KOPT-K1 (cell line): Measurements from ENCODE around the gene LRP1B.

Source experiments
- H3K27ac ChIP-seq: fragments of 200-600 bp; sonication (generic); 2 replicates; pipeline ENCODE4 v1.5.1; 2016; ENCODE audit warnings: antibody characterized with exemption, mild to moderate bottlenecking, low read depth, low read length; ENCODE audit not compliant: poor library complexity, severe bottlenecking
- H3K36me3 ChIP-seq: fragments of 200-600 bp; sonication (generic); 2 replicates; pipeline ENCODE4 v1.5.1; 2017; ENCODE audit warnings: antibody characterized with exemption, mild to moderate bottlenecking, low read length, moderate library complexity; ENCODE audit not compliant: insufficient read depth
- H3K9me3 ChIP-seq: fragments of 200-600 bp; sonication (generic); 2 replicates; pipeline ENCODE4 v1.5.1; 2017; ENCODE audit warnings: antibody characterized with exemption, low read length, mild to moderate bottlenecking; ENCODE audit not compliant: insufficient read depth, poor library complexity, severe bottlenecking

LRP1B gene

GRCh38 chr2:141529659-141530058, 601.2 kb downstream of the LRP1B start:
- Histone ChIP-seq H3K27ac (no peak overlapping the region), H3K36me3 (no peaks in the 10 kb centered on the region), H3K9me3 (peaks cover 4% of the 10 kb centered on the region)

DNA sequence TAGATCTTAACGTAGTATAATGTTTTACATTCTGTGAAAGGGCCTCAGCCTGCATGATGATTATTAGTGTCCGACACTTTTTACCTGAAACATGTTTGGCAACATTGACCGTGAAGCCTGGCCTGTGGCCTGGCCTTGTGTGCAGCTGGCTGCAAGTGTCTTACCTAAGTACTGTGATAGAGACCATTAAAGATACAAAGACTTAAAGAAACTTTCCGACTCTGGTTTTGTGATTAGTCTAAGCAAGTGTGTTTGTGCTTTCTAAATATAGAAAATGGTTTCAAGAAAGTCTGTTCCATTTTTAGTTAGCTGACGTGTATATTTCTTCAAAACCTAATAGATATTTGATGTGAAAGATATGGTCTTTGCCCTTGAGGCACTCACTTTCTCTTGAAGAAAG, 601.8 kb downstream of the LRP1B start:
- no peaks in the 10 kb centered on the region for H3K36me3 ChIP-seq
- H3K9me3 ChIP-seq, result peaks cover 1% of the 10 kb centered on the region
- H3K27ac ChIP-seq, result no peak overlapping the region

DNA sequence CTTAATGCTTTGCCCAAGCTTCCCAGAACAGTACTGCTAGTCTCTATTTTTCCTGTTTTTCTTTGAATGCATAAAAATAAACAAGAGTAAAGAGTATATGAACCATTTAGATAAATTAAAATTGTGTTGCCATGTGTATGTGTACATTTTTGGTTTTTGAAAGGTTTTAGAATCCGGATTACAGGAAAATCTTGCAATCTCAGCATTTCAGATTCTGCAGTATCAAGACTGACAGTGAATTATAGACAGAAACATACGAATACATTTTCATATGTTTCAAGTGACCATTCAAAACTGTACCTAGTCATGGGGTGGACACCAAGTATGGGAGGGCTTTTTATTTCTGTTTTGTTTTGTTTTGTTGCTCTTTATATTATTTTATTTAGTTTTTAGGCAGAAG, 604.1 kb downstream of the LRP1B start:
- no peak overlapping the region for H3K27ac ChIP-seq
- H3K36me3 ChIP-seq, result no peaks in the 10 kb centered on the region
- no peaks in the 10 kb centered on the region for H3K9me3 ChIP-seq

DNA sequence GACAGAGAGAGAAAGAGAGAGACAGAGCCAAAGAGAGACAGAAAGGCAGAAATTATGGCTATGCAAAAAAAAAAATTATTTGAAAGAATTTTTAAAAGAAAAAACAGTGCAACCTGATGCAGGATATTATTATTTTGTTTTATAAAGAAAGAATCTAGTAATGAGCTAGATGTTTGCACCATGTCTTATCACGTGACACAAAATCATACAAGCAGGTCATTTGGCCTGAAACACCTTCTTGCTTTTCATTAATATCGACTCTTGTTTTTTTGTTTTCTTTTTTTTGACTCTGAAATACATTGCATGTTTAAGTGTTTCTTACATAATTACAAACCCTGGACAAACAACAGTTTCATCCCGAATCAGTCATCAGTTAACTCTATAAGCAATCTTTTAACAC, 606.0 kb downstream of the LRP1B start:
- no peak overlapping the region for H3K27ac ChIP-seq
- H3K9me3 ChIP-seq, result no peaks in the 10 kb centered on the region
- no peaks in the 10 kb centered on the region for H3K36me3 ChIP-seq

- Histone ChIP-seq H3K36me3 (no peaks in the 10 kb centered on the region), H3K27ac (no peak overlapping the region), H3K9me3 (no peaks in the 10 kb centered on the region)
Measured at GRCh38 chr2:141523199-141523598, 607.6 kb downstream of the LRP1B start.

- H3K36me3 ChIP-seq, result no peaks in the 10 kb centered on the region
- no peak overlapping the region for H3K27ac ChIP-seq
- H3K9me3 ChIP-seq, result no peaks in the 10 kb centered on the region
Measured at GRCh38 chr2:141522702-141523101, 608.1 kb downstream of the LRP1B start.

GRCh38 chr2:141522048-141522447, 608.8 kb downstream of the LRP1B start:
- no peaks in the 10 kb centered on the region for H3K9me3 ChIP-seq
- no peak overlapping the region for H3K27ac ChIP-seq
- no peaks in the 10 kb centered on the region for H3K36me3 ChIP-seq

GRCh38 chr2:141519906-141520305, 610.9 kb downstream of the LRP1B start:
- Histone ChIP-seq H3K27ac (no peak overlapping the region), H3K36me3 (no peaks in the 10 kb centered on the region), H3K9me3 (no peaks in the 10 kb centered on the region)

DNA sequence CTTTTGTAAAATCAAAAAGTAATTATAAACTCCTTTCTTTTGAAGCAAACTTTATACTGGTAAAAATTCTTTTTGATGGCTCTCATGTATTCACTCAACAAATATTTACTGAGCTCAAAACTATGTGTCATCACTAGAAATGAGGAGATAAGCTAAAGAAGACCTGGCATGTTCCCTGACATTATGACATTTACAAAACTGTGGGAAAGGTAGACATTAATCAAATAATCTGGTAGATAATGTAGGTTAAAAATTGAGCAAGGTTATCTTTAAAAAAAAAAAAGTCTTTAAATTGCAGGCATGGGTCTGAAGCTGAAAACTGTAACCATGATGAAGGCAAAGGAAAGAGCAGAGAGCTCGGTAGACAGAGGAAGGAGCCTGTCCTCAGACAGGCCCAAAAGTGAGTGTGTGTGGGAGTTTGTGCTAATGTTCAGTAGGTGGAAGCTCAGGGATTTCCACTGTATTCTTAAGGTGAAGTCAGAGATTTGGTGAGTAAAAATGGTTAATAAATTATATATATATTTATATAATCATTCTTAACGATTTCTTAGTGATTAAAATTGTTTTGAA, 612.9 kb downstream of the LRP1B start:
- H3K27ac ChIP-seq, result no peak overlapping the region
- H3K9me3 ChIP-seq, result no peaks in the 10 kb centered on the region

DNA sequence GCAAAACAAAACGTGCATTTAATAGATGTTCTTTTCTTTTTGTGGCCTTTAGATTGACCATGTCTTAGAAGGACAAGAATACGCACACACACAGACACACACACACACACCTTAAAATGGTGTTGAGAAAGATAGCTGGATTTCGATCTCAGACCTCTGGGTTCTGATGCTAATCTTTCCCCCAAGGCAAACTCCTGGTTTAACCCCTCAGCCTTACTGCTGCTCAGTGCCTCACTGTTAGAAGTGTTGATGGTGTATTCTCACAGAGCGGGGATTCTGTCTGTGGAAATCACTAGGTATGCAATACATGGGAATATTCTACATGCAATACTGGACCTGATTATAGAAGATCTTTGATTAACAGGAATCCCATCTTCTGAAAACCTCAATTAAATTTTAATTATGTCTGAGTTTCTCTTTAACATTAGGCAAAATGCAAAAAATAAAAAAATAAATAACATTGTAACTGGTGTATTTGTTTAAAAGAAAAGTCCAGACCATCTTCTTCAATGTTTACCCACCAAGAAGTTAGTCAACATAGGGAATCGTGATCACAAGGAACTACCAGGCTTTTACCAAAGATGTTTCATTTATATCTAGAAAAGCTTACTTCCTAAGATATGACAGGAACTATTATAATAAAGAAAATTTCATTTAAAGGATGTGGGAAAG, 613.5 kb downstream of the LRP1B start:
- H3K36me3 ChIP-seq, result no peaks in the 10 kb centered on the region
- H3K27ac ChIP-seq, result no peak overlapping the region
- no peaks in the 10 kb centered on the region for H3K9me3 ChIP-seq

More for the DNA sequence above, 612.9 kb downstream of the LRP1B start:
- no peaks in the 10 kb centered on the region for H3K36me3 ChIP-seq

DNA sequence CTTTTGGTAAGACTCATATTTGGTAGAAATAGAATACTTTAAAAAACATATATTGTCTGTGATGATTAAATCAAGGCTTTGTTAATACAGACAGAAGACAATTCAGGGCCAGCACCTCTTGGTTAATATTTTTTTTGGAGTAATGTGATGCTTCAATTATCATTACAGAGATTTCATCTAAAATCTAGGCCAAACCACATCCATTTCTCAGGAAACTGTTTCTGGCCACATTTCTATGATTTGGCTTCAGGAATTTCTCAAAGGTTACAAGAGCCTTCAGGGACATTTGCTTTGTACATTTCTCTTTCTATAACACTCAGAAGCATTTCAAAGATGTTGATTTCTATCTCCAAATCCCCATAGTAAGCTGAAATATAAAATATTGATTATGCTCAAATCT, 614.9 kb downstream of the LRP1B start:
- H3K27ac ChIP-seq, result no peak overlapping the region
- no peaks in the 10 kb centered on the region for H3K36me3 ChIP-seq
- no peaks in the 10 kb centered on the region for H3K9me3 ChIP-seq

- Histone ChIP-seq H3K36me3 (no peaks in the 10 kb centered on the region), H3K27ac (no peak overlapping the region), H3K9me3 (no peaks in the 10 kb centered on the region)
Measured at GRCh38 chr2:141513853-141514252, 617.0 kb downstream of the LRP1B start.

GRCh38 chr2:141508806-141509595, 621.8 kb downstream of the LRP1B start:
- H3K36me3 ChIP-seq, result no peaks in the 10 kb centered on the region
- H3K9me3 ChIP-seq, result no peaks in the 10 kb centered on the region
- no peak overlapping the region for H3K27ac ChIP-seq

DNA sequence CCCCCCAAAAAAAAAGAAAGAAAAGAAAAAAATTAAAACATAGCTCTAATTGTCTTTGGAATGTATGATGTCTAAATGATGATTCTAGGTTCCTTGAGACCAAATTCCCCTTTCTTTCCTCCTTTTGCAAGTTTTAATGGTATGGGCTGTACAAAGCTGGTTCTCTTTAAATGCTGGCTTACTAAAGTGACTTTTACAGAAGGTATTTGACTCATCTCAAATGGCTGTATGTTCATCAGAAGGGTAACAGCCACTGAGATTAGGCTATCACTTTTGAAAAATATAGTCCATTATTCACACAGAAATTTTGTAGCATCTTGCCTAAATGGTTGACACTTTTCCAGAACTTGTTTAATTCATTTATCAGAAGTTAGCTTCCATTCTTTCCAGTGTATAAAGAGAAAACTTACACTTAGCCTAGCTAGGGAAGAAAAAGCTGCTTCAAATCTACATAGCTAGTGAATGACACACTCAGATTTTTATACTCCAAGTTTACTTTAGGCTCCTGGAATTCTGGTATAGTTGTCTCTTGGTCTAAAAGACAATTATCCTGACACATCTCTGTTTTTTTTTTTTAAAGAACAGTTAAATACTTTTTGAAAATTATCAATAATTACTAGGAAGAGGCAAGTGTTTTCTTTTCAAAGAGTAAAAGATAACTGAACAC, 622.6 kb downstream of the LRP1B start:
- no peaks in the 10 kb centered on the region for H3K9me3 ChIP-seq
- H3K36me3 ChIP-seq, result no peaks in the 10 kb centered on the region
- no peak overlapping the region for H3K27ac ChIP-seq

DNA sequence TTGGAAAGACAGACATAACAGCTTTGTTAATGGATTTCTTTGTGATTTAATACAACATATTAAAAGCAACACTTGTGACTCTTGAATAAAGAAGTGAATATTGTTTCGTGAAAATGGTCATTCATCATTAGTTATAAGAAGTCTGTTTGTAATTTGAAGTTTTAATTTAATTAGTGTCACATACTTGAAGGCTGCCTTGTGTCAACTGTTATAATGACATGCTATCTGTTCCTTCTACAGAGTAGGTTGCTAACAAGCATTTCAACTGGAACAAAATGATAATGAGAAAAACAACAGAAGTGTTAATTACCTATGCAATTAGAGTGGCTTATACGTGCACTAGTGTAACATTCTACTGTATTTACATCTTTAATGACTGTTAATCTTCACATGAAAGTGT, 624.7 kb downstream of the LRP1B start:
- no peak overlapping the region for H3K27ac ChIP-seq
- H3K36me3 ChIP-seq, result no peaks in the 10 kb centered on the region
- H3K9me3 ChIP-seq, result no peaks in the 10 kb centered on the region
